HT1080 (cell line): ENCODE results near the gene MAGEC2. TPM values are rescaled to one million over a fixed set of nuclear protein-coding genes. Genes with fewer than 3 reads are reported as not detected.

Experiments used
- DNase-seq: peaks from one replicate; pipeline ENCODE4 v3.0.0-alpha.2; 2015; ENCODE audit warnings: low read depth
- polyA plus RNA-seq, 2 experiments: library from polyadenylated mRNA; depleted of rRNA; stranded (reverse); fragments of >200 nt; gene quantifications; 2 replicates each; pipeline ENCODE4 v1.2.3, GENCODE V29; 2015
- total RNA-seq: library from RNA; depleted of rRNA; stranded (reverse); fragments of >200 nt; shearing (Covaris generic); gene quantifications from 2 replicates; pipeline ENCODE4 v1.2.3, GENCODE V29; 2014; rRNA removed

The MAGEC2 gene, protein sequence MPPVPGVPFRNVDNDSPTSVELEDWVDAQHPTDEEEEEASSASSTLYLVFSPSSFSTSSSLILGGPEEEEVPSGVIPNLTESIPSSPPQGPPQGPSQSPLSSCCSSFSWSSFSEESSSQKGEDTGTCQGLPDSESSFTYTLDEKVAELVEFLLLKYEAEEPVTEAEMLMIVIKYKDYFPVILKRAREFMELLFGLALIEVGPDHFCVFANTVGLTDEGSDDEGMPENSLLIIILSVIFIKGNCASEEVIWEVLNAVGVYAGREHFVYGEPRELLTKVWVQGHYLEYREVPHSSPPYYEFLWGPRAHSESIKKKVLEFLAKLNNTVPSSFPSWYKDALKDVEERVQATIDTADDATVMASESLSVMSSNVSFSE
- 1.4 and 1.5 TPM in 2 replicates for total RNA-seq
- 44.9 and 51.8 TPM in 2 replicates for polyA plus RNA-seq (2015; cell fraction: cytosol; rRNA removed)
- 68.7 and 77.6 TPM in 2 replicates for polyA plus RNA-seq (2015; cell fraction: nucleus; rRNA removed)

GRCh38 chrX:142204522-142205433, at the start of gene MAGEC2:
TSS of gene MAGEC2 (minus strand) at chrX:142205290. CDS start at chrX:142203987, 1,303 bp downstream.
- DNase-seq: no peak

GRCh38 chrX:142251680-142252079, 46.6 kb upstream of the MAGEC2 start:
- no peak for DNase-seq

- DNase-seq: no peak
These were observed 46.1 kb upstream of the MAGEC2 start for GRCh38 chrX:142251202-142251601.

DNA sequence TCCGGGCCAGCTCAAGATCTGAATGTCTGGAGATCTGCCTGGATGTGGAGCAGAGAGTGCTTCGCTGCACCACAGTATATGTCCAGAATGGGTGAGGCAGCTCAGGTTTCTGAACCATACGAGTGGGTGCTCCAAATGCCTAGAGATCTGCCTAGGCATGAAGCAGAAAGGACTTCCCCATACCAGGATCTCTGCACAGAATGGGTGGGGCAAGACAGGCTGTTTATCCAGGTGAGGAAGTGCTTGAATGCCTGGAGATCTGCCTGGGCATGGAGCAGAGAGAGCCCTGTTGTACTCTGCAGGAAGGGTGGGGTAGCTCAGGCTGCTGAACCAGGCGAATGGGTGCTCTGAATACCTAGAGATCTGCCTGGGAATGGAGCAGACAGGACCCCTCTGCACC, 45.4 kb upstream of the MAGEC2 start:
- no peak for DNase-seq

DNA sequence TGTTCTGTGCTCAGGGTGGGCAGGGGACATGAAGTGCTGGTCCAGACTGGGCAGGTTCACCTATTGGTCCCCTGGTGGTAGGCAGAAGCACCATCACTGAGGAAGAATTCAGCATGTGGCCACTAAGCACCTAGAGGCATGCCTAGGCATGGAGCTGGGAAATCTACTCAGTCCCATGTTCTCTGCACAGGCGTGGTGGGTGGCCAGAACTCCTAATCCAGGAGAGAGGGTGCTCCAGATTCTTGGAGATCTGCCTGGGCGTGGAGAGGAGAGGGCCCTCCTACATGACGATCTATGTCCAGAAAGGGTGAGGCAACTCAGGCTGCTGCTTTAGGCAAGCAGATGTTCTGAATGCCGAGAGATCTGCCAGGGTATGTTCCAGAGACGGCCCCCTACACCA, 44.6 kb upstream of the MAGEC2 start:
- no peak for DNase-seq

GRCh38 chrX:142244568-142244967, 39.5 kb upstream of the MAGEC2 start:
- DNase-seq: no peak

DNA sequence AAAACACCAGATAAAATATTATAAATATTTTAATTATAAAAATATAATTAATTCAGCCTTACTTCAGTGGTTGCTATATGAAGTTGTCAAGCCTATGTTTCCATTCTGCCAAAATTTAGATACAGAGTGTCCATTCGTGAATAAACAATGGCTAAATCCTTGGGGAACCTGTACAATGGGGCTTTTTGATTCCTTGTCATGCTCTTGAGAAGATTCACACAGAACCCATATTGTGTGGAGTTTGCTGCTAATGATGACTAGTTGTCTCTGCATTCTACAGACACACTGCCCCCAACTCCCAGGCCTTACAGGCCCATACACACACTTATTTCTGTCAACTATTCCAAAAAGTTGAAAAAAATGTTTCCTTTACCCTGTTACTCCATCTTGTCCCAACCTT, 33.4 kb upstream of the MAGEC2 start:
- no peak for DNase-seq

DNA sequence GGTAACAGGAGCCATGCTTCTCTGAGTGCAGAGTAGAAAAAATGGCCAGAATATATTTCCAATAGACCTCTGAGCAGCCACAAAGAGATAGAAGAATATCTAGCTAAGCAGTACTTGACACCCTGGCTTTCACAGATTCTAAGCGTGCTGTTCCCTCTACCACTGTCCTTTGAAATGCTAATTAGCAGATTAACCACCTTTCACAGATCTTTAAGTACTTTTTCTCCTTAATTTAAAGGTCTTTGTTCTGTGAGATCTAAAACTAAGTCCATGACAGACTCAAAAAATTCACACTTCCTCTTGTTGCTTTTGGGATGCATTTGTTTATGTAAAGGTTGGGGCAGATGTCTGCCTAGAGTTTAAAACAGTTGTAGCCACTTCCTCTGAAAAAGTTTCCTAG, 28.3 kb upstream of the MAGEC2 start:
- no peak for DNase-seq

DNA sequence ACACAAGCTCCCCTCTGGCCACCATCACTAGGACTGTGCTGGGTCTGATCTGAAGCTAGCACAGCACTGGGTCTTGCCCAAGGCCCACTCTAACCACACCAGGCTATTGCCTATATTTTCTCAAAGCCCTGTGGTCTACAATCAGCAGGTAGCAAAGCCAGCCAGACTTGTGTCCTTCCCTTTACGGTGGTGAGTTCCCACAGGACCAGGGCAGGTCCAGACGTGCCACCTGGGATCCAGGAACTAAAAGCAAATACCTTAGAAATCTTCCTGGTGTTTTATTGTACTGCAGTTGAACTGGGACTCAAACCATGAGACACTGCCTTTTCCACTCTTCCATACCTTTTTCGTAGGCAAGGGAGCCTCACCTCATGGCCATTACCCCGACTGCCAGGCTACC, 9.0 kb upstream of the MAGEC2 start:
- no peak for DNase-seq

DNA sequence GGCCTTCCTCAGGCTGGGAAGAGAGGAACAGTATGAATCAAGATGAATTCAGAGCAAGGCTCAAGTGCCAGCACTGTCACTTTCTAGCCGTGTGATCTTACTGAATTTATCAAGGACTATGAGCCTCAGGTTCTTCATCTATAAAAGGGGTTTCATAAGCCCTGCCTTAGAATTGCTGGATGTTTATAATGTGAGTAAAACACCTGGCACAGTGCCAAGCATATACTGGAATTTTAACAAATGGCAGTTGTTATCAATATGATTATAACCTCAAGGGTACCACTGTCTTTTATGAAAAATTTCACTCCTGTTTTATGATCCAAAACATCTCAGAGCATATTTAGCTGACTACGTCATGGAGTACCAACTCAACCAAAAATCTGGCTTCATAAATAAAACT, 4.0 kb downstream of the MAGEC2 start:
- DNase-seq: no peak

DNA sequence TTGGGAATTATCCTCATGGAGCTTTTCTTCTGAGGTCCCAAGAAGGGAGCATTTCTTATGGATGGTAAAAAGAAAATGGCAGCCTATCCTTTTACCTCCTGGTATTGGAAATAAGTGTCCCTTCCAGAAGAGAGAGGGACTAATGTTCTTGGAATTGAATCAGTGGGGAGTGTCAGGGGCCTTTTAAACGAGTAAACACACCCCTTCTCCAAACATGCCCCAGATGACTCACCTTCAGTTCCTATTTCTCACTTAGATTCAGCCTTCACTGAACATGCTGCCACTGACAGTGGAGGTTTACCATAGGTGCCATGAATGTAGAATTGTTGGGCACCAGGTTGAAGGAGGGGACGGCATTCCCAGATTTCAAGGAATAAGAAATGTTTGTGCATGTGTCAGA, 19.0 kb downstream of the MAGEC2 start:
- DNase-seq: peak; percentile 38

- no peak for DNase-seq
These were observed 20.1 kb downstream of the MAGEC2 start for GRCh38 chrX:142184756-142185602.

GRCh38 chrX:142156567-142156966, 48.5 kb downstream of the MAGEC2 start:
- DNase-seq: no peak
